Suprapubic skin (tissue), 4 donors: ENCODE data around the gene YOD1. TPM values are rescaled to one million over a fixed set of nuclear protein-coding genes. Genes with fewer than 3 reads are reported as not detected.

Source experiments
- DNase-seq, 2 donors: peaks; one replicate each; pipeline ENCODE4 v3.0.0-alpha.2; 2019; ENCODE audit warnings: low spot score in 2 of 2
- H3K27ac ChIP-seq: fragments of 200-600 bp; sonication (generic); one replicate; pipeline ENCODE4 v1.5.1; 2019
- H3K27me3 ChIP-seq: fragments of 200-600 bp; sonication (generic); one replicate; pipeline ENCODE4 v1.5.1; 2019
- H3K36me3 ChIP-seq: fragments of 200-600 bp; sonication (generic); one replicate; pipeline ENCODE4 v1.5.1; 2019
- H3K4me1 ChIP-seq: fragments of 200-600 bp; sonication (generic); one replicate; pipeline ENCODE4 v1.5.1; 2019
- H3K4me3 ChIP-seq: fragments of 200-600 bp; sonication (generic); one replicate; pipeline ENCODE4 v1.5.1; 2019; ENCODE audit warnings: mild to moderate bottlenecking
- H3K9me3 ChIP-seq: fragments of 200-600 bp; sonication (generic); one replicate; pipeline ENCODE4 v1.5.1; 2019
- EP300 ChIP-seq: sonication (generic); formaldehyde crosslinking; IDR thresholded peaks from one replicate; pipeline ENCODE4 v1.6.1; 2017; ENCODE audit warnings: antibody characterized with exemption
- POLR2A ChIP-seq, 2 donors: fragments of 450-650 bp; IDR thresholded peaks; one replicate each; pipeline ENCODE4 v1.6.1; 2017; ENCODE audit warnings: antibody characterized with exemption in 2 of 2, mild to moderate bottlenecking in 2 of 2, moderate library complexity in 2 of 2
- POLR2AphosphoS5 ChIP-seq, 3 donors: sonication (generic); formaldehyde crosslinking; IDR thresholded peaks; one replicate each; pipeline ENCODE4 v1.6.1; 2017; ENCODE audit warnings: antibody characterized with exemption in 3 of 3
- WGBS: methylation state at CpG from one replicate; pipeline ENCODE4 v1.1.5; 2018; 5-methylcytosine and 5-hydroxymethylcytosine counted together
- total RNA-seq, 4 donors: library from RNA; depleted of rRNA; stranded (reverse); fragments of >200 nt; gene quantifications; one replicate each; pipeline ENCODE4 v1.1.0, GENCODE V29; 2016
- TF ChIP-seq, protein P1 (sequence below), 2 donors: fragments of 200-600 bp in 1 of 2; fragments of 450-650 bp in 1 of 2; sonication (generic) in 1 of 2; IDR thresholded peaks; one replicate each; pipeline ENCODE4 v1.5.1; 2016 to 2019; ENCODE audit warnings: antibody characterized with exemption in 2 of 2, mild to moderate bottlenecking in 1 of 2, moderate library complexity in 1 of 2

The YOD1 gene
- total RNA-seq, 4 donors from 2014 or later = 20.4 to 63.6 (median 42.8) TPM

DNA sequence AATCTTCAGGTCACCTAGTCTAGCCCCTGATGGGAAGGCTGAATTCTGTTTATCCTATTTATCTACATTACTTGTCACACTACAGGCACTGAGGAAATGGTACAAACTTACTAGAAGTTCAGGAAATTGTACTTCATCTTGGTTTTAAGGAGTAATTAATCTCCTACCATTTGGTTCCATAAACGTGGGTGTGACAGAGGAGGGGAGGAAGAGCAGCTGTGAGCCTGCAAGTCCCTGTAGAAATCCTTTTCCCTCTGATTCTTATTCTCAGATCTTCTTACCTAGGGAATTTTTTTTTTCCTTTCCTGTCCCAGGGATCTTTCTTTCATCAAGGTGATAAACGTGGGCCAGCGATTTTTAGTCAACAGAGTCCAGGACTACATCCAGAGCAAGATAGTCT, 16.2 kb upstream of the YOD1 start:
- Histone ChIP-seq H3K27ac (no peak overlapping the region), H3K4me1 (no peaks in the 10 kb centered on the region), H3K9me3 (no peaks in the 10 kb centered on the region), H3K36me3 (peaks cover 94% of the 10 kb centered on the region), H3K4me3 (no peak overlapping the region), H3K27me3 (no peaks in the 10 kb centered on the region)
- 58% methylated on average over 3 of the region's 3 CpGs for WGBS
- TF ChIP-seq, protein P1, sequence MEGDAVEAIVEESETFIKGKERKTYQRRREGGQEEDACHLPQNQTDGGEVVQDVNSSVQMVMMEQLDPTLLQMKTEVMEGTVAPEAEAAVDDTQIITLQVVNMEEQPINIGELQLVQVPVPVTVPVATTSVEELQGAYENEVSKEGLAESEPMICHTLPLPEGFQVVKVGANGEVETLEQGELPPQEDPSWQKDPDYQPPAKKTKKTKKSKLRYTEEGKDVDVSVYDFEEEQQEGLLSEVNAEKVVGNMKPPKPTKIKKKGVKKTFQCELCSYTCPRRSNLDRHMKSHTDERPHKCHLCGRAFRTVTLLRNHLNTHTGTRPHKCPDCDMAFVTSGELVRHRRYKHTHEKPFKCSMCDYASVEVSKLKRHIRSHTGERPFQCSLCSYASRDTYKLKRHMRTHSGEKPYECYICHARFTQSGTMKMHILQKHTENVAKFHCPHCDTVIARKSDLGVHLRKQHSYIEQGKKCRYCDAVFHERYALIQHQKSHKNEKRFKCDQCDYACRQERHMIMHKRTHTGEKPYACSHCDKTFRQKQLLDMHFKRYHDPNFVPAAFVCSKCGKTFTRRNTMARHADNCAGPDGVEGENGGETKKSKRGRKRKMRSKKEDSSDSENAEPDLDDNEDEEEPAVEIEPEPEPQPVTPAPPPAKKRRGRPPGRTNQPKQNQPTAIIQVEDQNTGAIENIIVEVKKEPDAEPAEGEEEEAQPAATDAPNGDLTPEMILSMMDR (IDR thresholded peaks at IDR 0.05) = no peak
- TF ChIP-seq POLR2A (IDR thresholded peaks at IDR 0.05) (no peak), EP300 (no peak), POLR2AphosphoS5 (IDR thresholded peaks at IDR 0.05) (no peak)
- DNase-seq = no peak

DNA sequence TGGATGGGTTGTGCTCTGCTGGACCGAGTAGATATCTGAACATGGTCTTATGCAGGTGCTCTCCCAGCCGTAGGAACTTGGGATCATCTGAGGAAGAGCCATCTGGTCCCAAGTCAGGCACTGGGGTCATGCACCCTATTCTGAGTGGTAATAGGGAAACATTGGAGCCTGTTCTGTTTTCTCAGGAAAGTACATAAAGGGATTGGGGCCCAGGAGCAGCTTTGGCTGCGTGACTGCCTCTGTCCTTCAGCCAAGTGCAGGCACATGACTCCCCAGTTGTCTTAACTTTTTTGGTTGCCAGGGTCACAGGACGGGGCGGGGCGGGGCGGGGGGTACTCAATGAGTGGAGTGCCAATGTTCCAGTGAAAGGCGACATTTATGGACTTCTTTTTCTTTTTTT, 13.6 kb upstream of the YOD1 start:
- TF ChIP-seq POLR2AphosphoS5 (IDR thresholded peaks at IDR 0.05) (no peak), POLR2A (IDR thresholded peaks at IDR 0.05) (no peak), EP300 (no peak)
- TF ChIP-seq, protein P1 (IDR thresholded peaks at IDR 0.05) = no peak
- Histone ChIP-seq H3K4me1 (no peaks in the 10 kb centered on the region), H3K36me3 (peaks cover 82% of the 10 kb centered on the region), H3K27me3 (no peaks in the 10 kb centered on the region), H3K27ac (no peak overlapping the region), H3K4me3 (no peak overlapping the region), H3K9me3 (no peaks in the 10 kb centered on the region)
- DNase-seq = no peak
- WGBS = 66% methylated on average over 8 of the region's 8 CpGs

DNA sequence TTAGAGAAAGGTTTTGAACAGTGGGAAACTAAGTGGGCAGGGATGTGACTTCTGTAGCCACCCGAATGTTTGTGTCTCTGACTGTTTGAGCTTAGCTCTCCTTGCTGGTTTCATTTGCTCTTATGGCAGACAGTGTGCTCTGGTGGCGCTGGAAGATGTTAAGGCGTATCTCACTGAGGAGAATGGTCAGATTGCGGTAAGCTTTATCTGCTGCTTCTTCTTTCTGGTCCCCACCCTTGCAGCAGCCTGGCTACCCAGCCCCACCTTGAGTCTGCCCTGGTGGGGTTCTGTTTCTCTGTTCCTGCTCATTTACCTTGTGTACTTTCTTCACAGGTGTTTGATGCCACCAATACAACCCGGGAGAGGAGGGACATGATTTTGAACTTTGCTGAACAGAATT, 12.0 kb upstream of the YOD1 start:
- DNase-seq = no peak
- no peak overlapping the region for H3K27ac ChIP-seq
- TF ChIP-seq, protein P1 (IDR thresholded peaks at IDR 0.05) = no peak
- TF ChIP-seq POLR2AphosphoS5 (IDR thresholded peaks at IDR 0.05) (no peak), EP300 (no peak), POLR2A (IDR thresholded peaks at IDR 0.05) (no peak)
- no peaks in the 10 kb centered on the region for H3K4me1 ChIP-seq
- H3K27me3 ChIP-seq = no peaks in the 10 kb centered on the region
- H3K9me3 ChIP-seq = no peaks in the 10 kb centered on the region
- H3K36me3 ChIP-seq = peaks cover 67% of the 10 kb centered on the region
- WGBS = 88% methylated on average over 5 of the region's 5 CpGs
- no peak overlapping the region for H3K4me3 ChIP-seq

DNA sequence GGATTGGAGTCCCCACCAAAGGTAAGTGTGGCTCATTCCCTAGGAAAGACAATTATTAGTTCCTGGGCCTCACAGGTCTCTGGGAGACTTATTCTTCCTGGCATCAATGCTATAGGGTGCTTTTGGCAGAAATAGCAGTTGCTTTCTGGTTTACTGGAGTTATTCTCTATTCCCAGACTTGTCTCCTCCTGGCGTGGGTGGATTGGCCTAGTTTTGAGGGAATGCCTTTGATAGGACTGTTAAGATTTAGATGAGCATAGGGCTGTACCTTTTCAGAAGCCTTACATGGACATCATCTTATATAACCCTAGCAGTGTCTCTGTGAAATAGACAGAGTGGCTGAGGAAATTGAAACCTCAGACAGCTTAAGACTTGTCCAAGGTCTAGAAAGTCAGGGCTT, 11.1 kb upstream of the YOD1 start:
- Histone ChIP-seq H3K27me3 (no peaks in the 10 kb centered on the region), H3K4me3 (no peak overlapping the region), H3K9me3 (no peaks in the 10 kb centered on the region), H3K27ac (no peak overlapping the region), H3K36me3 (peaks cover 57% of the 10 kb centered on the region), H3K4me1 (no peaks in the 10 kb centered on the region)
- no peak for TF ChIP-seq EP300
- TF ChIP-seq POLR2A (IDR thresholded peaks at IDR 0.05) = no peak
- no peak for TF ChIP-seq POLR2AphosphoS5 (IDR thresholded peaks at IDR 0.05)
- TF ChIP-seq, protein P1 (IDR thresholded peaks at IDR 0.05) = no peak
- no peak for DNase-seq
- WGBS = 100% methylated on average over 1 of the region's 1 CpG

DNA sequence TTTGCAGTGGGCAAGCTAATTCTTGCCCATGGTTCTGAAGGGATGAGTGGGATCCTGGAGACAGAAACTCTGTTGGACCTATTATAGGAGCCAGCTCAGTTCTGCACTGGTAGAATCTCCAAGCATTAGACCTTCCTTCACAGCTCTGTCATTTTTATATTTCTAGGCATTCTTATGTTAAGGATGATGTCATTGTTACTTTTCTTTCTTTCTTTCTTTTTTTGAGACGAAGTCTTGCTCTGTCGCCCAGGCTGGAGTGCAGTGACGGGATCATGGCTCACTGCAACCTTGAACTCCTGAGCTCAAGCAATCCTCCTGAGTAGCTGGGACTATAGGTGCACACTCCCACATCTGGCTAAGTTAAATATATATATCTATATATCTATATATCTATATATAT, 9.6 kb upstream of the YOD1 start:
- H3K9me3 ChIP-seq = no peaks in the 10 kb centered on the region
- TF ChIP-seq EP300 (no peak), POLR2A (IDR thresholded peaks at IDR 0.05) (no peak), POLR2AphosphoS5 (IDR thresholded peaks at IDR 0.05) (no peak)
- TF ChIP-seq, protein P1 (IDR thresholded peaks at IDR 0.05) = no peak
- peaks cover 46% of the 10 kb centered on the region for H3K36me3 ChIP-seq
- H3K4me1 ChIP-seq = no peaks in the 10 kb centered on the region
- WGBS = 59% methylated on average over 3 of the region's 3 CpGs
- H3K4me3 ChIP-seq = no peak overlapping the region
- no peak for DNase-seq
- H3K27me3 ChIP-seq = no peaks in the 10 kb centered on the region
- no peak overlapping the region for H3K27ac ChIP-seq
